Endodermal cell (in vitro differentiated cells): ENCODE measurements around the gene LMTK3. TPM values are rescaled to one million over a fixed set of nuclear protein-coding genes. Genes with fewer than 3 reads are reported as not detected.

Experiments used
- DNase-seq: peaks from one replicate; pipeline ENCODE4 v3.0.0-alpha.2; 2017
- H3K27ac ChIP-seq: 2 replicates; pipeline ENCODE4 v1.5.1; 2013; ENCODE audit warnings: mild to moderate bottlenecking, low read depth, low read length, moderate library complexity
- H3K27me3 ChIP-seq: 2 replicates; pipeline ENCODE4 v1.6.1; 2013; ENCODE audit warnings: mild to moderate bottlenecking, low read length, moderate library complexity; ENCODE audit not compliant: insufficient read depth, control insufficient read depth, poor library complexity, severe bottlenecking
- H3K36me3 ChIP-seq: 2 replicates; pipeline ENCODE4 v1.7.0; 2013; ENCODE audit warnings: mild to moderate bottlenecking, low read length, moderate library complexity; ENCODE audit not compliant: control insufficient read depth, insufficient read depth
- H3K4me1 ChIP-seq: one replicate; pipeline ENCODE4 v1.7.0; 2013; ENCODE audit warnings: low read length; ENCODE audit not compliant: control insufficient read depth, insufficient read depth
- H3K4me3 ChIP-seq: 2 replicates; pipeline ENCODE4 v1.5.1; 2013; ENCODE audit warnings: mild to moderate bottlenecking, low read length, moderate library complexity
- H3K9ac ChIP-seq: 2 replicates; pipeline ENCODE4 v1.6.1; 2013; ENCODE audit warnings: mild to moderate bottlenecking, low read length, moderate library complexity; ENCODE audit not compliant: poor library complexity, severe bottlenecking; ENCODE audit errors: extremely low read depth
- H3K9me3 ChIP-seq: 2 replicates; pipeline ENCODE4 v1.6.1; 2013; ENCODE audit warnings: mild to moderate bottlenecking, low read length, moderate library complexity; ENCODE audit not compliant: control insufficient read depth
- H3K27ac Mint-ChIP-seq: 2 replicates; pipeline ENCODE4 v1.8.0; 2020; ENCODE audit warnings: mixed read lengths
- H3K27me3 Mint-ChIP-seq: 2 replicates; pipeline ENCODE4 v1.8.0; 2021; ENCODE audit warnings: mild to moderate bottlenecking, mixed read lengths; ENCODE audit not compliant: insufficient read depth
- H3K36me3 Mint-ChIP-seq: 2 replicates; pipeline ENCODE4 v1.8.0; 2020; ENCODE audit warnings: low read depth, mixed read lengths
- H3K4me1 Mint-ChIP-seq: 2 replicates; pipeline ENCODE4 v1.8.0; 2020; ENCODE audit warnings: mixed read lengths
- H3K4me3 Mint-ChIP-seq: 2 replicates; pipeline ENCODE4 v1.8.0; 2020; ENCODE audit warnings: mild to moderate bottlenecking, moderate library complexity, mixed read lengths
- H3K9me3 Mint-ChIP-seq: 2 replicates; pipeline ENCODE4 v1.8.0; 2020; ENCODE audit warnings: mild to moderate bottlenecking, mixed read lengths
- WGBS, 2 experiments: methylation state at CpG; one replicate each; pipeline versions ENCODE4 v1.1.5 to v1.1.7; 2013; ENCODE audit warnings: missing lambda C conversion rate in 2 of 2, mixed read lengths in 1 of 2; ENCODE audit not compliant: insufficient coverage in 1 of 2, insufficient read length in 1 of 2; 5-methylcytosine and 5-hydroxymethylcytosine counted together
- total RNA-seq, 2 donors: library from RNA; stranded (reverse); fragmentation: NEBNext Ultra II Directional in 1 of 2; extraction: Animal tissue kit (Norgen Biotek cat#: 25700) in 1 of 2; gene quantifications; 2 replicates in 1 of 2; 3 replicates in 1 of 2; pipeline ENCODE4 v1.2.1, GENCODE V29; 2021
- TF ChIP-seq, protein P1 (sequence below): fragments of 200-600 bp; sonication (generic); conservative IDR thresholded peaks from 2 replicates; pipeline ENCODE4 v1.5.0; 2021; ENCODE audit warnings: antibody characterized with exemption, mild to moderate bottlenecking

The LMTK3 gene
- total RNA-seq, 2 donors from 2014 or later, result 11.1 to 14.5 TPM

DNA sequence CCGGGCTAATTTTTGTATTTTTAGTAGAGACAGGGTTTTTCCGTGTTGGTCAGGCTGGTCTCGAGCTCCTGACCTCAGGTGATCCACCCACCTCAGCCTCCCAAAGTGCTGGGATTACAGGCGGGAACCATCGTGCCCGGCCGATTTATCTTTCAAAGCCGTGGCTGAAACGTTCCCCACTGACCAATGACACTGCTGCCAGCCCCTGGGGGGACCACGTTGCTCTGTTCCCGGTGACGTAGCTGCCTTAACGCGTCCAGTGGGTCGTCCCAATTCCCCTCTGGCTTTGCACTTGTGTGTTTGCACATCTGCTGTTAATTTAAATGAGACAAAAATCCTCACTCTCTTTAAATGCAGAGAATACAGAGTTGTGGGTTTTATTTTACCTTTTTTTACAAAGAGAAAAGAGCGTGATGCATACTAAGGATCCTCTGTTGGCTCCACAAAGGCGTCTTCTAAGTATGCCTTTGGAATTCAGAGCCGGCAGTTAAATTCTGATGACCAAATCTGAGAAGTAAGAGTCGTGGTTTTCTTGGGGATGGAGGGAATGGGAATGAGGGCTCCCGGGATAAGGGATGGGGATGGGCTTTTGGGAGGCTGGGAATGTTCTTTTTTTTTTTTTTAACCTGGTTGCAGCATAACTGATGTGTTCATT, 18.6 kb upstream of the LMTK3 start:
- Histone ChIP-seq H3K4me1 (no peaks in the 10 kb centered on the region), H3K9me3 (peaks cover 5% of the 10 kb centered on the region), H3K4me3 (no peak overlapping the region), H3K27ac (no peak overlapping the region), H3K27me3 (no peaks in the 10 kb centered on the region), H3K36me3 (no peaks in the 10 kb centered on the region), H3K9ac (no peak overlapping the region)
- Mint-ChIP-seq H3K4me3 (no peak overlapping the region), H3K4me1 (no peaks in the 10 kb centered on the region), H3K27me3 (peaks cover 3% of the 10 kb centered on the region), H3K36me3 (no peaks in the 10 kb centered on the region), H3K9me3 (peaks cover 31% of the 10 kb centered on the region), H3K27ac (no peak overlapping the region)
- TF ChIP-seq, protein P1, sequence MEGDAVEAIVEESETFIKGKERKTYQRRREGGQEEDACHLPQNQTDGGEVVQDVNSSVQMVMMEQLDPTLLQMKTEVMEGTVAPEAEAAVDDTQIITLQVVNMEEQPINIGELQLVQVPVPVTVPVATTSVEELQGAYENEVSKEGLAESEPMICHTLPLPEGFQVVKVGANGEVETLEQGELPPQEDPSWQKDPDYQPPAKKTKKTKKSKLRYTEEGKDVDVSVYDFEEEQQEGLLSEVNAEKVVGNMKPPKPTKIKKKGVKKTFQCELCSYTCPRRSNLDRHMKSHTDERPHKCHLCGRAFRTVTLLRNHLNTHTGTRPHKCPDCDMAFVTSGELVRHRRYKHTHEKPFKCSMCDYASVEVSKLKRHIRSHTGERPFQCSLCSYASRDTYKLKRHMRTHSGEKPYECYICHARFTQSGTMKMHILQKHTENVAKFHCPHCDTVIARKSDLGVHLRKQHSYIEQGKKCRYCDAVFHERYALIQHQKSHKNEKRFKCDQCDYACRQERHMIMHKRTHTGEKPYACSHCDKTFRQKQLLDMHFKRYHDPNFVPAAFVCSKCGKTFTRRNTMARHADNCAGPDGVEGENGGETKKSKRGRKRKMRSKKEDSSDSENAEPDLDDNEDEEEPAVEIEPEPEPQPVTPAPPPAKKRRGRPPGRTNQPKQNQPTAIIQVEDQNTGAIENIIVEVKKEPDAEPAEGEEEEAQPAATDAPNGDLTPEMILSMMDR, result no peak
- 79 to 84% methylated on average over 19 to 20 of the region's 20 CpGs for WGBS, 2 experiments
- DNase-seq, result no peak

DNA sequence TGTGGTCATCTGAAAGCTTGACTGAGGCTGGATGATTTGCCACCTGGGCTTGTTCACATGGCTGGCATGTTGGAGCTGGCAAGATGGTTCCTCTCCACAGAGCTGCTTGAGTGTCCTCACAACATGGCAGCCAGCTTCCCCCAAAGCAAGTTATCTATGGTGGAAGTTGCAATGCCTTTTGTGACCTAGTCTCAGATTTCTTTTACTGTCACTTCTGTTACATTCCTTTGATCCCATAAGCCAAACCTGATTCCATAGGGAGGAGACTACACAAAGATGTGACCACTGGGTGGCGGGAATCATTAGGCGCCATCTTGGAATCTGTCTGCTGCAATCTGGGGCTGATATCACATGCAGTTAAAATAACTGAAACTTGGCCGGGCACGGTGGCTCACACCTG, 17.5 kb upstream of the LMTK3 start:
- peaks cover 8% of the 10 kb centered on the region for H3K9me3 ChIP-seq
- DNase-seq, result peak; percentile 55
- no peak overlapping the region for H3K4me3 Mint-ChIP-seq
- H3K4me3 ChIP-seq, result no peak overlapping the region
- no peak overlapping the region for H3K27ac Mint-ChIP-seq
- H3K36me3 Mint-ChIP-seq, result no peaks in the 10 kb centered on the region
- no peak overlapping the region for H3K9ac ChIP-seq
- TF ChIP-seq, protein P1, result no peak
- WGBS, 2 experiments, result 82 to 93% methylated on average over 4 of the region's 4 CpGs
- H3K4me1 Mint-ChIP-seq, result no peaks in the 10 kb centered on the region
- H3K27me3 Mint-ChIP-seq, result peaks cover 4% of the 10 kb centered on the region
- no peaks in the 10 kb centered on the region for H3K36me3 ChIP-seq
- no peaks in the 10 kb centered on the region for H3K4me1 ChIP-seq
- no peak overlapping the region for H3K27ac ChIP-seq
- H3K27me3 ChIP-seq, result no peaks in the 10 kb centered on the region
- H3K9me3 Mint-ChIP-seq, result peaks cover 37% of the 10 kb centered on the region

DNA sequence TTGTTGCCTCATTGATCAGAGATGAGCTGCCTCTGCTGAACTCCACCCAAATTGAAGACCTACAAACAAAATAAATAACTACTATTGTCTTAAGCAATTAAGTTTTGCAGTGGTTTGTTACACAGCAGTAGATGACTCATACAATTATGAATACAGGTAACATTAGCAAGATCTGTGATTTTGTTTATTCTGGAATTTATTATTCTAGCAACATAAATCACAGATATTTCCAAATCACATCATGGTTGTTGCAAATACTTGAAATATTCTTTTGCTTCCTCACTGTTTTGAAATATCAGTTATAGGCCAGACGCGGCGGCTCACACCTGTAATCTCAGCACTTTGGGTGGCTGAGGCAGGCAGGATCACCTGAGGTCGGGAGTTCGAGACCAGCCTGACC, 13.1 kb upstream of the LMTK3 start:
- Histone ChIP-seq H3K4me1 (no peaks in the 10 kb centered on the region), H3K27me3 (no peaks in the 10 kb centered on the region), H3K36me3 (no peaks in the 10 kb centered on the region), H3K4me3 (no peak overlapping the region), H3K9ac (no peak overlapping the region), H3K27ac (no peak overlapping the region), H3K9me3 (peaks cover 9% of the 10 kb centered on the region)
- WGBS, 2 experiments, result 90 to 98% methylated on average over 5 of the region's 5 CpGs
- H3K4me1 Mint-ChIP-seq, result no peaks in the 10 kb centered on the region
- no peak overlapping the region for H3K4me3 Mint-ChIP-seq
- H3K27ac Mint-ChIP-seq, result no peak overlapping the region
- DNase-seq, result no peak
- H3K27me3 Mint-ChIP-seq, result peaks cover 7% of the 10 kb centered on the region
- TF ChIP-seq, protein P1, result no peak
- H3K36me3 Mint-ChIP-seq, result no peaks in the 10 kb centered on the region
- H3K9me3 Mint-ChIP-seq, result peaks cover 41% of the 10 kb centered on the region
